Hepatocyte (in vitro differentiated cells): ENCODE measurements around the gene RPLP1. TPM values are rescaled to one million over a fixed set of nuclear protein-coding genes. Genes with fewer than 3 reads are reported as not detected.
A peak's percentile ranks its signal among the peaks of the same experiment; 100 is the strongest.

Experiments used
- DNase-seq: peaks from one replicate; pipeline ENCODE4 v3.0.0-alpha.2; 2016; ENCODE audit warnings: low spot score
- H2AFZ ChIP-seq: fragments of 200-600 bp; sonication (generic); 2 replicates; pipeline ENCODE4 v1.6.0; 2016; ENCODE audit warnings: antibody characterized with exemption, mild to moderate bottlenecking
- H3K27ac ChIP-seq: fragments of 200-600 bp; sonication (generic); 2 replicates; pipeline ENCODE4 v1.5.1; 2016; ENCODE audit warnings: mild to moderate bottlenecking
- H3K27me3 ChIP-seq: fragments of 200-600 bp; sonication (generic); 2 replicates; pipeline ENCODE4 v1.6.1; 2016
- H3K36me3 ChIP-seq: fragments of 200-600 bp; sonication (generic); replicated peaks from 2 replicates; pipeline ENCODE4 v1.5.1; 2016; ENCODE audit warnings: low read depth; ENCODE audit not compliant: insufficient read depth
- H3K4me1 ChIP-seq: fragments of 200-600 bp; sonication (generic); 2 replicates; pipeline ENCODE4 v1.5.1; 2016; ENCODE audit warnings: mild to moderate bottlenecking, moderate library complexity; ENCODE audit not compliant: insufficient read depth
- H3K4me2 ChIP-seq: fragments of 200-600 bp; sonication (generic); 2 replicates; pipeline ENCODE4 v1.6.0; 2016
- H3K4me3 ChIP-seq: fragments of 200-600 bp; sonication (generic); 2 replicates; pipeline ENCODE4 v1.5.1; 2016; ENCODE audit warnings: mild to moderate bottlenecking
- H3K79me2 ChIP-seq: fragments of 200-600 bp; sonication (generic); 2 replicates; pipeline ENCODE4 v1.6.0; 2017; ENCODE audit warnings: mild to moderate bottlenecking
- H3K9me2 ChIP-seq: fragments of 200-600 bp; sonication (generic); replicated peaks from 2 replicates; pipeline ENCODE4 v1.6.0; 2017; ENCODE audit warnings: mild to moderate bottlenecking; ENCODE audit not compliant: insufficient read depth
- H3K9me3 ChIP-seq: fragments of 200-600 bp; sonication (generic); 2 replicates; pipeline ENCODE4 v1.5.1; 2016; ENCODE audit warnings: low read depth, mild to moderate bottlenecking
- H4K20me1 ChIP-seq: fragments of 200-600 bp; sonication (generic); 2 replicates; pipeline ENCODE4 v1.6.0; 2016; ENCODE audit warnings: mild to moderate bottlenecking; ENCODE audit not compliant: insufficient read depth, poor library complexity, severe bottlenecking
- CTCF ChIP-seq: fragments of 200-600 bp; sonication (generic); IDR thresholded peaks from 2 replicates; pipeline ENCODE4 v1.5.1; 2016; ENCODE audit warnings: antibody characterized with exemption, mild to moderate bottlenecking; ENCODE audit not compliant: poor library complexity
- EZH2 ChIP-seq: fragments of 200-600 bp; sonication (generic); IDR thresholded peaks from 2 replicates; pipeline ENCODE4 v1.6.1; 2016; ENCODE audit warnings: antibody characterized with exemption, mild to moderate bottlenecking, borderline replicate concordance
- EZH2phosphoT487 ChIP-seq: fragments of 200-600 bp; sonication (generic); IDR thresholded peaks from one replicate; pipeline ENCODE4 v1.6.1; 2018; ENCODE audit warnings: antibody characterized with exemption, mild to moderate bottlenecking, low read depth, moderate library complexity; ENCODE audit not compliant: unreplicated experiment, severe bottlenecking
- WGBS: methylation state at CpG from one replicate; pipeline ENCODE4 v1.1.6; 2016; ENCODE audit warnings: low lambda C conversion rate; ENCODE audit errors: missing lambda C conversion rate; 5-methylcytosine and 5-hydroxymethylcytosine counted together
- polyA plus RNA-seq: library from polyadenylated mRNA; unstranded; fragments of >200 nt; fragmentation: Nextera tagmentation; extraction: Ambion mirVana; gene quantifications from 2 replicates; pipeline ENCODE4 v1.2.1, GENCODE V29; 2016
- total RNA-seq: library from RNA; depleted of rRNA; stranded (reverse); fragments of >200 nt; gene quantifications from 2 replicates; pipeline ENCODE4 v1.2.3, GENCODE V29; 2014

The RPLP1 gene
- total and polyA plus RNA-seq, 2 experiments from 2014 or later = 210 to 884 TPM

GRCh38 chr15:69467636-69468035 lies 15.0 kb downstream of the RPLP1 start:
- TF ChIP-seq EZH2 (no peak), EZH2phosphoT487 (peak; percentile 94)
- Histone ChIP-seq H3K4me2 (peak overlapping the region; percentile 43), H3K36me3 (no peaks in the 10 kb centered on the region), H3K4me1 (peaks cover 31% of the 10 kb centered on the region), H3K9me3 (no peaks in the 10 kb centered on the region), H3K9me2 (no peaks in the 10 kb centered on the region), H3K79me2 (no peaks in the 10 kb centered on the region), H4K20me1 (no peaks in the 10 kb centered on the region), H3K27me3 (no peaks in the 10 kb centered on the region), H2AFZ (no peak overlapping the region), H3K4me3 (no peak overlapping the region), H3K27ac (peak overlapping the region; percentile 84)
- 41% methylated on average over 11 of the region's 11 CpGs for WGBS
- DNase-seq = peak; percentile 73

GRCh38 chr15:69468241-69469121 lies 15.9 kb downstream of the RPLP1 start:
- H3K79me2 ChIP-seq = no peaks in the 10 kb centered on the region
- TF ChIP-seq CTCF (no peak), EZH2 (no peak), EZH2phosphoT487 (no peak)
- H3K4me1 ChIP-seq = peaks cover 26% of the 10 kb centered on the region
- H3K4me3 ChIP-seq = no peak overlapping the region
- H3K36me3 ChIP-seq = no peaks in the 10 kb centered on the region
- no peak overlapping the region for H2AFZ ChIP-seq
- H3K27me3 ChIP-seq = no peaks in the 10 kb centered on the region
- H3K9me3 ChIP-seq = no peaks in the 10 kb centered on the region
- DNase-seq = peak; percentile 79
- 44% methylated on average over 19 of the region's 19 CpGs for WGBS
- H3K4me2 ChIP-seq = peak overlapping the region; percentile 43
- H4K20me1 ChIP-seq = no peaks in the 10 kb centered on the region
- peak overlapping the region; percentile 84 for H3K27ac ChIP-seq
- H3K9me2 ChIP-seq = no peaks in the 10 kb centered on the region

GRCh38 chr15:69469467-69470201 lies 17.0 kb downstream of the RPLP1 start:
- WGBS = 86% methylated on average over 8 of the region's 8 CpGs
- Histone ChIP-seq H4K20me1 (no peaks in the 10 kb centered on the region), H3K4me1 (peaks cover 26% of the 10 kb centered on the region), H3K9me2 (no peaks in the 10 kb centered on the region), H3K9me3 (no peaks in the 10 kb centered on the region), H3K36me3 (no peaks in the 10 kb centered on the region), H2AFZ (no peak overlapping the region), H3K27ac (peak overlapping the region; percentile 84), H3K4me2 (no peak overlapping the region), H3K79me2 (no peaks in the 10 kb centered on the region), H3K4me3 (no peak overlapping the region), H3K27me3 (no peaks in the 10 kb centered on the region)
- TF ChIP-seq EZH2 = no peak
- no peak for TF ChIP-seq CTCF
- DNase-seq = peak; percentile 76

- Histone ChIP-seq H3K4me3 (no peak overlapping the region), H2AFZ (no peak overlapping the region), H3K9me2 (no peaks in the 10 kb centered on the region), H4K20me1 (no peaks in the 10 kb centered on the region), H3K9me3 (no peaks in the 10 kb centered on the region), H3K27ac (no peak overlapping the region), H3K79me2 (no peaks in the 10 kb centered on the region), H3K36me3 (no peaks in the 10 kb centered on the region), H3K4me2 (no peak overlapping the region), H3K4me1 (peaks cover 25% of the 10 kb centered on the region), H3K27me3 (no peaks in the 10 kb centered on the region)
- no peak for DNase-seq
- TF ChIP-seq EZH2 (no peak), EZH2phosphoT487 (no peak)
- 89% methylated on average over 5 of the region's 5 CpGs for WGBS
These were observed 19.4 kb downstream of the RPLP1 start for GRCh38 chr15:69472046-69472445.
